Gastrocnemius medialis (tissue), 4 donors: ENCODE data around the gene ANKRD63. TPM values are rescaled to one million over a fixed set of nuclear protein-coding genes. Genes with fewer than 3 reads are reported as not detected.

Experiments
- ATAC-seq, 2 donors: fragments of 150-250 bp; one replicate each; pipeline ENCODE4 v1.9.1; 2016
- DNase-seq, 2 donors: peaks; one replicate each; pipeline ENCODE4 v3.0.0-alpha.2; 2019
- H3K27ac ChIP-seq, 4 donors: fragments of 200-600 bp; sonication (generic); 1 replicate in 1 of 4; 2 replicates in 3 of 4; pipeline ENCODE4 v1.5.1; 2016 to 2018; ENCODE audit warnings: mild to moderate bottlenecking in 2 of 4, moderate library complexity in 1 of 4
- H3K27me3 ChIP-seq, 3 donors: fragments of 200-600 bp; sonication (generic) in 2 of 3; 1 replicate in 1 of 3; 2 replicates in 2 of 3; pipeline versions ENCODE4 v1.5.1 to v1.6.0; 2016 to 2019; ENCODE audit warnings: mild to moderate bottlenecking in 1 of 3, moderate library complexity in 1 of 3
- H3K36me3 ChIP-seq, 2 donors: fragments of 200-600 bp; sonication (generic) in 1 of 2; one replicate each; pipeline ENCODE4 v1.5.1; 2017 to 2018
- H3K4me1 ChIP-seq, 2 donors: fragments of 200-600 bp; sonication (generic) in 1 of 2; one replicate each; pipeline ENCODE4 v1.5.1; 2016 to 2017; ENCODE audit warnings: mild to moderate bottlenecking in 2 of 2
- H3K4me3 ChIP-seq, 4 donors: fragments of 200-600 bp; sonication (generic) in 3 of 4; 1 replicate in 1 of 4; 2 replicates in 3 of 4; pipeline ENCODE4 v1.5.1; 2016 to 2019; ENCODE audit warnings: mild to moderate bottlenecking in 2 of 4
- H3K9me3 ChIP-seq, 3 donors: fragments of 200-600 bp; sonication (generic) in 2 of 3; 1 replicate in 1 of 3; 2 replicates in 2 of 3; pipeline ENCODE4 v1.5.1; 2016 to 2019
- CTCF ChIP-seq, 5 experiments: fragments of 450-650 bp in 3 of 5; fragments of 200-600 bp in 2 of 5; sonication (generic) in 2 of 5; IDR thresholded peaks in 4 of 5; conservative IDR thresholded peaks in 1 of 5; 1 replicate in 4 of 5; 2 replicates in 1 of 5; pipeline ENCODE4 v1.5.1; 2016 to 2019; ENCODE audit warnings: antibody characterized with exemption in 5 of 5, mild to moderate bottlenecking in 3 of 5, moderate library complexity in 3 of 5
- POLR2A ChIP-seq, 2 donors: fragments of 450-650 bp; IDR thresholded peaks; one replicate each; pipeline ENCODE4 v1.6.1; 2017; ENCODE audit warnings: antibody characterized with exemption in 2 of 2, mild to moderate bottlenecking in 2 of 2, moderate library complexity in 2 of 2
- in situ Hi-C, 4 donors: fragments of 200-750 bp; cut with MboI; loops; one replicate each; pipeline versions ENCODE4 v1.15.0 to v1.8.0; 2017; ENCODE audit warnings: low sequenced_read_pairs in 4 of 4
- intact Hi-C: fragments of 100-400 bp; cut with DNase I; formaldehyde crosslinking; loops from one replicate; pipeline ENCODE4 v1.15.1; 2023; ENCODE audit warnings: low total_unique reads
- total RNA-seq, 4 donors: library from RNA; depleted of rRNA; stranded (reverse); fragments of >200 nt; gene quantifications; one replicate each; pipeline versions ENCODE4 v1.1.0 to v1.2.3, GENCODE V29; 2016

The ANKRD63 gene, protein sequence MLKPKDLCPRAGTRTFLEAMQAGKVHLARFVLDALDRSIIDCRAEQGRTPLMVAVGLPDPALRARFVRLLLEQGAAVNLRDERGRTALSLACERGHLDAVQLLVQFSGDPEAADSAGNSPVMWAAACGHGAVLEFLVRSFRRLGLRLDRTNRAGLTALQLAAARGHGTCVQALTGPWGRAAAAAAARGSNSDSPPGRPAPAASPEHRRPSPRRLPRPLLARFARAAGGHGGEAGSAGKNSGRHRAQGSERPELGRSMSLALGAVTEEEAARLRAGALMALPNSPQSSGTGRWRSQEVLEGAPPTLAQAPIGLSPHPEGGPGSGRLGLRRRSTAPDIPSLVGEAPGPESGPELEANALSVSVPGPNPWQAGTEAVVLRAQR
- total RNA-seq = not detected

- no peaks in the 10 kb centered on the region for H3K36me3 ChIP-seq
- H3K4me1 ChIP-seq = peaks cover 3 to 19% of the 10 kb centered on the region in 2 donors
- ATAC-seq (peak in 1 of 2 donors; percentile 5), DNase-seq (no peak)
- in situ Hi-C loops (loop anchor here in 1 of 4 donors (10.0 kb wide), 1 partner anchor 142 kb away; no protein-coding TSS in a partner anchor), intact Hi-C loops (no loop called here)
- H3K27me3 ChIP-seq = peaks cover 47 to 54% (median 50%) of the 10 kb centered on the region in 3 donors
- peak within 1 kb of the TSS; percentile 46 to 52 (median 49) for H3K4me3 ChIP-seq
- H3K27ac ChIP-seq = no peak within 1 kb of the TSS
- TF ChIP-seq CTCF (IDR thresholded peaks at IDR 0.05 in 4 of 5, conservative IDR thresholded peaks at IDR 0.05 in 1 of 5) (no peak), POLR2A (IDR thresholded peaks at IDR 0.05) (no peak)
- H3K9me3 ChIP-seq = no peaks in the 10 kb centered on the region
Measured at GRCh38 chr15:40282869-40283614, at the start of gene ANKRD63. Gene ANKRD63, minus strand, starts transcription at chr15:40283064. Its CDS starts 478 bp downstream, at chr15:40282586.

DNA sequence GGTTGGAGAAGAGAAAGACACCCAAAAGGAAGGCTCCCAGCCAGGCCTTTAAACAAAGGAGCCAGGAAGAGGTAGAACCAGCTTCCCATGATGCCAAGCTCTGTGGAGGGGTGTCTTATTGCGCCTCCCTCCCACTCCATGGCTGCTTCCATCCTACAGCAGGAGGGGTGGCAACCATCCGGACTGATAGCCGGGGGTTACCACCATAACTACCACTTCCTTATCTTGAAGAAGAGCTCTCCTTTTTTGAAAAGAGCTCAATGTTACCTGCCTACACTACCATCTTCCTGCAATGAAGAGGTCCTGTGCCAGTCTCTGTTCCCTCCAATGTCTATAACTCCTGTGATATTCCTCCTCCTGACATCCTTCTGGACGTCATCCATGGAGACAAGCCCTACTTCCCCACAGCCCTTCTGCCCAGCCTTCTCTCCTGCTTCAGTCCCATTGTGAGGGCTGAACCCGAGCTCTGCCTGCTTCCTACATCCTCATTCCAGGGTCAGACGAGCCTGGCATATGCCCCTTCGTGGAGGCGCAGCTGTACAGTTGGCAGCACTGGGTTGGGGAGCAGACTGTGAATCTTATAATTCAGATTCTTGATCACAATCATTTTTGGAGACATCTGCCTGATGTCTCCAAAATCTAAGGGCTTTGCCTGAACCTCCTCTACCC is 49.4 kb upstream of the ANKRD63 start:
- Histone ChIP-seq H3K4me3 (no peak overlapping the region), H3K27ac (peak overlapping the region in 1 of 4 donors; percentile 99), H3K9me3 (no peaks in the 10 kb centered on the region), H3K27me3 (no peaks in the 10 kb centered on the region), H3K36me3 (peaks cover 0 to 18% of the 10 kb centered on the region in 2 donors), H3K4me1 (peaks cover 32 to 45% of the 10 kb centered on the region in 2 donors)
- in situ Hi-C loops = no loop called here
- DNase-seq = no peak
- no peak for ATAC-seq
- intact Hi-C loops = no loop called here
- TF ChIP-seq POLR2A (IDR thresholded peaks at IDR 0.05) (no peak), CTCF (IDR thresholded peaks at IDR 0.05 in 4 of 5, conservative IDR thresholded peaks at IDR 0.05 in 1 of 5) (no peak)

DNA sequence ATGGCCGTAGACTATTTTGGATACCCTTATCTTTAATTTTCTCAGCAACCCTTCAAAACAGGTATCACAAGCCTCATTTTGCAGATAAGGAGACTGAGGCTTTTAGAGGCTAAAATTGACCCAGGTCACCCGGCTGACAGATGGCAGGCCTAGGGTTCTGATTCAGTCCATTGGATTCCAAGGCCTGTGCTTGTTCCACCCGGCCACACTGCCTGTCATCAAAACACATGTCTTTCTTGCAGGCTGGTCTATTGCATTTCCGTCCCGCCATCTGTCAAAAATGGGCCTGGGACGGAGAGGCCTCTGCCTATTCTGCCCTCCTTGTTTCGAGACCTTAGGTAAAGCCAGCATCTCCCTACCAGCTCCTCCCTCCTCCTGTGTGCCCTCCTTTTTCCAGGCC is 48.8 kb upstream of the ANKRD63 start:
- in situ Hi-C loops = no loop called here
- DNase-seq (no peak), ATAC-seq (no peak)
- Histone ChIP-seq H3K9me3 (no peaks in the 10 kb centered on the region), H3K4me3 (no peak overlapping the region), H3K27ac (no peak overlapping the region), H3K4me1 (peaks cover 30 to 41% of the 10 kb centered on the region in 2 donors), H3K36me3 (peaks cover 0 to 18% of the 10 kb centered on the region in 2 donors), H3K27me3 (no peaks in the 10 kb centered on the region)
- intact Hi-C loops = no loop called here
- no peak for TF ChIP-seq CTCF (IDR thresholded peaks at IDR 0.05 in 4 of 5, conservative IDR thresholded peaks at IDR 0.05 in 1 of 5)
- no peak for TF ChIP-seq POLR2A (IDR thresholded peaks at IDR 0.05)

DNA sequence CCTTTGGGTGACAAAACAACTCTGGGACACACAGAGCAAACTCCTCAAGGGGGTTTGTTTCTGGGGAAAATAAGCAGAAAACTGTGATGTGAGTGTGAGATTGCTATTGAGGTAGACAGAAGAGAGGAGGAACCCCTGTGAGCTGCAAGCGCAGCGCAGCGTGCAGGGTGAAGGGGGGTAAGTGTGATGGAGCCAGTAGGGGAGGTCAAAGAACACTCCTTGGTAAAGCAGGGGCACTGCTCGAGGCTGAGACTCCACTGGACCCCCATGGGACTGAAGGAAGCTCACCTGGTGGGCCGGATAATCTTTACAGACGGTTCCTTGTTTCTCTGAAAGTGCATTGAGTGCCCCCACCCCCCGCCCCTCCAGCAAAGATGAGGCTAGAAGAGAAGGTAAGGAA is 48.2 kb upstream of the ANKRD63 start:
- ATAC-seq (no peak), DNase-seq (no peak)
- Histone ChIP-seq H3K36me3 (peaks cover 0 to 16% of the 10 kb centered on the region in 2 donors), H3K4me1 (peaks cover 28 to 40% of the 10 kb centered on the region in 2 donors), H3K9me3 (no peaks in the 10 kb centered on the region), H3K27ac (no peak overlapping the region), H3K4me3 (no peak overlapping the region), H3K27me3 (no peaks in the 10 kb centered on the region)
- in situ Hi-C loops (no loop called here), intact Hi-C loops (no loop called here)
- no peak for TF ChIP-seq CTCF (IDR thresholded peaks at IDR 0.05 in 4 of 5, conservative IDR thresholded peaks at IDR 0.05 in 1 of 5)
- TF ChIP-seq POLR2A (IDR thresholded peaks at IDR 0.05) = no peak
